HEK293 (cell line): ENCODE results near the gene MBNL2.

Experiments used
- CTCF ChIA-PET: fragments of 350-600 bp; formaldehyde crosslinking; extraction: SDS; loops from one replicate; lab custom pipeline; 2021; ENCODE audit warnings: antibody characterized with exemption; lab: Yijun Ruan, JAX
- POLR2A ChIA-PET: fragments of 300-600 bp; formaldehyde crosslinking; extraction: SDS; loops from one replicate; lab custom pipeline; 2020; ENCODE audit warnings: antibody characterized with exemption, inconsistent platforms; lab: Yijun Ruan, JAX
- H3K27ac ChIP-seq: fragments of 200-500 bp; sonication (Bioruptor generic); 2 replicates; pipeline ENCODE4 v1.5.1; 2014; ENCODE audit warnings: low read depth, low read length, control low read depth, inconsistent platforms; ENCODE audit errors: extremely low read depth
- H3K36me3 ChIP-seq, 2 experiments: fragments of 200-500 bp in 1 of 2; sonication (Bioruptor generic) in 1 of 2; 1 replicate in 1 of 2; 2 replicates in 1 of 2; pipeline ENCODE4 v1.5.1; 2014 to 2017; ENCODE audit warnings: inconsistent platforms in 2 of 2, low read length in 2 of 2; ENCODE audit not compliant: control insufficient read depth in 2 of 2, insufficient read depth in 1 of 2
- H3K4me1 ChIP-seq: fragments of 200-500 bp; sonication (Bioruptor generic); 2 replicates; pipeline ENCODE4 v1.5.1; 2014; ENCODE audit warnings: mild to moderate bottlenecking, low read length, inconsistent platforms; ENCODE audit not compliant: control insufficient read depth, insufficient read depth
- H3K4me3 ChIP-seq: 2 replicates; pipeline ENCODE4 v1.5.1; 2011; ENCODE audit warnings: low read depth, mild to moderate bottlenecking, control low read depth, low read length, moderate library complexity
- H3K9me3 ChIP-seq: fragments of 200-500 bp; sonication (Bioruptor generic); 2 replicates; pipeline ENCODE4 v1.5.1; 2014; ENCODE audit warnings: low read depth, low read length, inconsistent platforms; ENCODE audit not compliant: control insufficient read depth, insufficient read depth
- FEZF1 ChIP-seq: fragments of 450-650 bp; formaldehyde crosslinking; IDR thresholded peaks from 2 replicates; pipeline ENCODE4 v1.5.1; 2016; ENCODE audit warnings: missing biosample characterization, missing genetic modification characterization
- GLI2 ChIP-seq: fragments of 450-650 bp; formaldehyde crosslinking; IDR thresholded peaks from 2 replicates; pipeline ENCODE4; 2017; ENCODE audit warnings: missing biosample characterization, missing genetic modification characterization, low read depth, borderline replicate concordance
- HOXA7 ChIP-seq: sonication (generic); formaldehyde crosslinking; IDR thresholded peaks from 2 replicates; pipeline ENCODE4 v1.8.1; 2022; ENCODE audit warnings: missing genetic modification reagents, borderline replicate concordance
- PRDM1 ChIP-seq: fragments of 450-650 bp; formaldehyde crosslinking; IDR thresholded peaks from 2 replicates; pipeline ENCODE4; 2016; ENCODE audit warnings: missing biosample characterization, missing genetic modification characterization
- YY2 ChIP-seq: fragments of 450-650 bp; formaldehyde crosslinking; IDR thresholded peaks from 2 replicates; pipeline ENCODE4 v1.5.1; 2016; ENCODE audit warnings: missing biosample characterization, missing genetic modification characterization
- ZBTB17 ChIP-seq: fragments of 450-650 bp; formaldehyde crosslinking; IDR thresholded peaks from 2 replicates; pipeline ENCODE4 v1.5.1; 2016; ENCODE audit warnings: missing biosample characterization, missing genetic modification characterization
- ZBTB7A ChIP-seq: fragments of 450-650 bp; formaldehyde crosslinking; IDR thresholded peaks from 2 replicates; pipeline ENCODE4 v1.5.1; 2016; ENCODE audit warnings: low read depth, missing biosample characterization, missing genetic modification characterization
- ZIC2 ChIP-seq: fragments of 450-650 bp; formaldehyde crosslinking; IDR thresholded peaks from 2 replicates; pipeline ENCODE4 v1.5.1; 2016; ENCODE audit warnings: missing biosample characterization, missing genetic modification characterization
- ZNF114 ChIP-seq: fragments of 450-650 bp; formaldehyde crosslinking; IDR thresholded peaks from 2 replicates; pipeline ENCODE4 v1.5.0; 2017; ENCODE audit warnings: missing biosample characterization, missing genetic modification characterization
- ZNF121 ChIP-seq: fragments of 450-650 bp; formaldehyde crosslinking; IDR thresholded peaks from 2 replicates; pipeline ENCODE4 v1.5.1; 2016; ENCODE audit warnings: missing biosample characterization, missing genetic modification characterization
- ZNF174 ChIP-seq: fragments of 450-650 bp; formaldehyde crosslinking; IDR thresholded peaks from 2 replicates; pipeline ENCODE4 v1.5.0; 2017; ENCODE audit warnings: missing biosample characterization, mild to moderate bottlenecking, missing genetic modification characterization
- ZNF211 ChIP-seq: fragments of 450-650 bp; formaldehyde crosslinking; IDR thresholded peaks from 2 replicates; pipeline ENCODE4 v1.5.1; 2016; ENCODE audit warnings: low read depth, missing biosample characterization, missing genetic modification characterization
- ZNF23 ChIP-seq: fragments of 450-650 bp; formaldehyde crosslinking; IDR thresholded peaks from 2 replicates; pipeline ENCODE4 v1.5.1; 2016; ENCODE audit warnings: missing biosample characterization, missing genetic modification characterization, borderline replicate concordance
- ZNF24 ChIP-seq: fragments of 450-650 bp; formaldehyde crosslinking; IDR thresholded peaks from 2 replicates; pipeline ENCODE4 v1.5.1; 2016; ENCODE audit warnings: missing biosample characterization, missing genetic modification characterization
- ZNF394 ChIP-seq: fragments of 450-650 bp; formaldehyde crosslinking; IDR thresholded peaks from 2 replicates; pipeline ENCODE4 v1.5.1; 2016; ENCODE audit warnings: missing biosample characterization, missing genetic modification characterization, mild to moderate bottlenecking, moderate library complexity, borderline replicate concordance
- ZNF473 ChIP-seq: fragments of 450-650 bp; formaldehyde crosslinking; IDR thresholded peaks from 2 replicates; pipeline ENCODE4 v1.5.1; 2017; ENCODE audit warnings: missing biosample characterization, missing genetic modification characterization
- ZNF48 ChIP-seq: fragments of 450-650 bp; formaldehyde crosslinking; IDR thresholded peaks from 2 replicates; pipeline ENCODE4 v1.5.1; 2016; ENCODE audit warnings: missing biosample characterization, missing genetic modification characterization
- ZNF561 ChIP-seq: fragments of 450-650 bp; IDR thresholded peaks from 2 replicates; pipeline ENCODE4 v1.5.1; 2018; ENCODE audit warnings: missing biosample characterization, missing genetic modification characterization, borderline replicate concordance
- ZNF596 ChIP-seq: fragments of 450-650 bp; IDR thresholded peaks from 2 replicates; pipeline ENCODE4 v1.5.0; 2018; ENCODE audit warnings: missing biosample characterization, mild to moderate bottlenecking, missing genetic modification characterization, moderate library complexity
- ZNF658 ChIP-seq: fragments of 450-650 bp; formaldehyde crosslinking; IDR thresholded peaks from 2 replicates; pipeline ENCODE4; 2016; ENCODE audit warnings: missing biosample characterization, missing genetic modification characterization
- ZNF701 ChIP-seq: fragments of 450-650 bp; formaldehyde crosslinking; IDR thresholded peaks from 2 replicates; pipeline ENCODE4 v1.5.1; 2016; ENCODE audit warnings: missing biosample characterization, missing genetic modification characterization
- ZNF768 ChIP-seq: fragments of 450-650 bp; formaldehyde crosslinking; IDR thresholded peaks from 2 replicates; pipeline ENCODE4 v1.5.1; 2018; ENCODE audit warnings: missing biosample characterization, mild to moderate bottlenecking, missing genetic modification characterization
- ZNF777 ChIP-seq: fragments of 450-650 bp; formaldehyde crosslinking; IDR thresholded peaks from 2 replicates; pipeline ENCODE4 v1.5.1; 2017; ENCODE audit warnings: missing biosample characterization, missing genetic modification characterization, borderline replicate concordance
- ZNF792 ChIP-seq: fragments of 450-650 bp; formaldehyde crosslinking; IDR thresholded peaks from 2 replicates; pipeline ENCODE4 v1.5.1; 2016; ENCODE audit warnings: missing biosample characterization, missing genetic modification characterization
- TF ChIP-seq, protein P1 (sequence below): fragments of 450-650 bp; formaldehyde crosslinking; IDR thresholded peaks from 2 replicates; pipeline ENCODE4 v1.5.1; 2017; ENCODE audit warnings: missing biosample characterization, missing genetic modification characterization
- TF ChIP-seq, protein P2 (sequence below): fragments of 450-650 bp; formaldehyde crosslinking; IDR thresholded peaks from 2 replicates; pipeline ENCODE4 v1.5.1; 2016; ENCODE audit warnings: missing biosample characterization, missing genetic modification characterization, low read depth
- TF ChIP-seq, protein P3 (sequence below): fragments of 450-650 bp; formaldehyde crosslinking; IDR thresholded peaks from 2 replicates; pipeline ENCODE4 v1.5.1; 2017; ENCODE audit warnings: missing biosample characterization, missing genetic modification characterization
- TF ChIP-seq, protein P4 (sequence below): fragments of 450-650 bp; formaldehyde crosslinking; IDR thresholded peaks from 2 replicates; pipeline ENCODE4 v1.5.1; 2016; ENCODE audit warnings: missing biosample characterization, missing genetic modification characterization

MBNL2 gene

DNA sequence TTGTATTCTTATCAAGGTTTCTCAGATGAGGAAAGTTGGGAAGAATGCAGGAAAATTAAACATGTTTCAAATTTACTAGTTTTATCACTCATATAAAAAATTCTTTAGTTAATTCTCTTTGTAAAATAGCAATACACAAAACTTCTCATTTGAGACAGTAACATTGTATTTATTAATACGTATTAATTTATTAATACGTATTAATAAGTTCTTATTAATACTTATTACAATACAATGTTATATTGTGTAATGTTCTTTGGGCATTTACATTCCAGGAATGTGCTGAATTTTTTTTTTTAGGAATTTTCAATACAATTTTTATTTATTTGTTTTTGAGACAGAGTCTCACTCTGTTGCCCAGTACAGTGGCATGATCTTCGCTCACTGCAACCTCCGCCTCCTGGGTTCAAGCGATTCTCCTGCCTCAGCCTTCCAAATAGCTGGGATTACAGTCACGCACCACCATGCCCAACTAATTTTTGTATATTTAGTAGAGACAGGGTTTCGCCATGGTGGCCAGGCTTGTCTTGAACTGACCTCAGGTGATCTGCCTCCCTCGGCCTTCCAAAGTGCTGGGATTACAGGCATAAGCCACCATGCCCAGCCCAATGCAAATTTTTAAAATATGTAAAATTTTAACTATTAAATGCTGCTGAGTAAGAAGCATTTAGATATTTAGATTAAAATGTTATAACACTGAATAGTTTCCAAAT lies 31.6 kb downstream of the MBNL2 start:
- ChIA-PET POLR2A (no interaction called here), CTCF (interaction anchor here (0.6 kb wide), 1 partner anchor 1490 kb away, joined by 3 read pairs; no protein-coding TSS in a partner anchor)
- Histone ChIP-seq H3K27ac (no peak overlapping the region), H3K4me1 (peaks cover 49% of the 10 kb centered on the region), H3K36me3 (no peaks in the 10 kb centered on the region), H3K9me3 (no peaks in the 10 kb centered on the region), H3K4me3 (no peak overlapping the region)
- TF ChIP-seq ZIC2 (tag by site-specific recombination) = no peak
- TF ChIP-seq ZNF121 (tag by site-specific recombination) = peak; percentile 67; the same call in 1 of the 2 replicates

DNA sequence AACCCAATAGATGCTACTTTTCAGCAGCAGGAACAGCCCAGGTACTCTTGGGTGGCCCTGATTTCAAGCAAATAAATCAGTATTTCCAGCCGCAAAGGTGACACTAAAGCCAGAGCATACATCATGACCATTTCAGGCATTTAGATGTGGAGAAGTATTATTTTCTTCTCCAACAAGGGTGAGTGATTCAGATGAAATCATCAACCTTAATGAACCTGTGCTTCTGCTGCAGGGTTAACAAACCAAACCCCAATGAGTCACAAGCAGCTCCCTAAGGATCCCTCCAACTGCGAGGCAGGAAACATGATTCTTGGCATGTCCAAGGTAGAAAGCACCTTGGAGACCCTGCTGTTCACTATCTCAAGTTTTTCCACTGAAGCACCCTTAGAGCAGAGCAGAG lies 32.7 kb downstream of the MBNL2 start:
- Histone ChIP-seq H3K4me3 (no peak overlapping the region), H3K4me1 (peaks cover 48% of the 10 kb centered on the region), H3K27ac (peak overlapping the region; percentile 72), H3K36me3 (no peaks in the 10 kb centered on the region), H3K9me3 (no peaks in the 10 kb centered on the region)
- ChIA-PET CTCF (interaction anchor here (1.2 kb wide), 1 partner anchor 76 kb away, joined by 3 read pairs; no protein-coding TSS in a partner anchor), POLR2A (interaction anchor here (0.7 kb wide), 1 partner anchor 22 kb away, joined by 6 read pairs; no protein-coding TSS in a partner anchor)
- TF ChIP-seq, protein P1, sequence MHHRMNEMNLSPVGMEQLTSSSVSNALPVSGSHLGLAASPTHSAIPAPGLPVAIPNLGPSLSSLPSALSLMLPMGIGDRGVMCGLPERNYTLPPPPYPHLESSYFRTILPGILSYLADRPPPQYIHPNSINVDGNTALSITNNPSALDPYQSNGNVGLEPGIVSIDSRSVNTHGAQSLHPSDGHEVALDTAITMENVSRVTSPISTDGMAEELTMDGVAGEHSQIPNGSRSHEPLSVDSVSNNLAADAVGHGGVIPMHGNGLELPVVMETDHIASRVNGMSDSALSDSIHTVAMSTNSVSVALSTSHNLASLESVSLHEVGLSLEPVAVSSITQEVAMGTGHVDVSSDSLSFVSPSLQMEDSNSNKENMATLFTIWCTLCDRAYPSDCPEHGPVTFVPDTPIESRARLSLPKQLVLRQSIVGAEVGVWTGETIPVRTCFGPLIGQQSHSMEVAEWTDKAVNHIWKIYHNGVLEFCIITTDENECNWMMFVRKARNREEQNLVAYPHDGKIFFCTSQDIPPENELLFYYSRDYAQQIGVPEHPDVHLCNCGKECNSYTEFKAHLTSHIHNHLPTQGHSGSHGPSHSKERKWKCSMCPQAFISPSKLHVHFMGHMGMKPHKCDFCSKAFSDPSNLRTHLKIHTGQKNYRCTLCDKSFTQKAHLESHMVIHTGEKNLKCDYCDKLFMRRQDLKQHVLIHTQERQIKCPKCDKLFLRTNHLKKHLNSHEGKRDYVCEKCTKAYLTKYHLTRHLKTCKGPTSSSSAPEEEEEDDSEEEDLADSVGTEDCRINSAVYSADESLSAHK (tag by site-specific recombination) = no peak; the same call in 1 of the 2 replicates
- TF ChIP-seq ZNF473 (no peak), ZNF777 (tag by site-specific recombination) (no peak), ZNF768 (tag by site-specific recombination) (no peak), GLI2 (tag by site-specific recombination) (peak; percentile 56; the same call in 1 of the 2 replicates), ZBTB7A (no peak), ZBTB17 (tag by site-specific recombination) (peak; percentile 20; the same call in 1 of the 2 replicates), HOXA7 (CRISPR knock-in tag) (no peak), ZNF394 (tag by site-specific recombination) (peak; percentile 75), ZNF561 (tag by site-specific recombination) (no peak), ZNF658 (no peak), YY2 (tag by site-specific recombination) (no peak), ZNF174 (tag by site-specific recombination) (no peak), ZNF114 (tag by site-specific recombination) (no peak), ZIC2 (tag by site-specific recombination) (peak; percentile 71), ZNF211 (tag by site-specific recombination) (no peak), ZNF596 (tag by site-specific recombination) (no peak), ZNF792 (tag by site-specific recombination) (no peak), ZNF23 (no peak), FEZF1 (tag by site-specific recombination) (peak; percentile 79), PRDM1 (peak; percentile 31; the same call in 1 of the 2 replicates), ZNF701 (tag by site-specific recombination) (no peak), ZNF48 (tag by site-specific recombination) (no peak), ZNF24 (tag by site-specific recombination) (peak; percentile 85)
- TF ChIP-seq, protein P2, sequence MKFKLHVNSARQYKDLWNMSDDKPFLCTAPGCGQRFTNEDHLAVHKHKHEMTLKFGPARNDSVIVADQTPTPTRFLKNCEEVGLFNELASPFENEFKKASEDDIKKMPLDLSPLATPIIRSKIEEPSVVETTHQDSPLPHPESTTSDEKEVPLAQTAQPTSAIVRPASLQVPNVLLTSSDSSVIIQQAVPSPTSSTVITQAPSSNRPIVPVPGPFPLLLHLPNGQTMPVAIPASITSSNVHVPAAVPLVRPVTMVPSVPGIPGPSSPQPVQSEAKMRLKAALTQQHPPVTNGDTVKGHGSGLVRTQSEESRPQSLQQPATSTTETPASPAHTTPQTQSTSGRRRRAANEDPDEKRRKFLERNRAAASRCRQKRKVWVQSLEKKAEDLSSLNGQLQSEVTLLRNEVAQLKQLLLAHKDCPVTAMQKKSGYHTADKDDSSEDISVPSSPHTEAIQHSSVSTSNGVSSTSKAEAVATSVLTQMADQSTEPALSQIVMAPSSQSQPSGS = no peak
- TF ChIP-seq, protein P3, sequence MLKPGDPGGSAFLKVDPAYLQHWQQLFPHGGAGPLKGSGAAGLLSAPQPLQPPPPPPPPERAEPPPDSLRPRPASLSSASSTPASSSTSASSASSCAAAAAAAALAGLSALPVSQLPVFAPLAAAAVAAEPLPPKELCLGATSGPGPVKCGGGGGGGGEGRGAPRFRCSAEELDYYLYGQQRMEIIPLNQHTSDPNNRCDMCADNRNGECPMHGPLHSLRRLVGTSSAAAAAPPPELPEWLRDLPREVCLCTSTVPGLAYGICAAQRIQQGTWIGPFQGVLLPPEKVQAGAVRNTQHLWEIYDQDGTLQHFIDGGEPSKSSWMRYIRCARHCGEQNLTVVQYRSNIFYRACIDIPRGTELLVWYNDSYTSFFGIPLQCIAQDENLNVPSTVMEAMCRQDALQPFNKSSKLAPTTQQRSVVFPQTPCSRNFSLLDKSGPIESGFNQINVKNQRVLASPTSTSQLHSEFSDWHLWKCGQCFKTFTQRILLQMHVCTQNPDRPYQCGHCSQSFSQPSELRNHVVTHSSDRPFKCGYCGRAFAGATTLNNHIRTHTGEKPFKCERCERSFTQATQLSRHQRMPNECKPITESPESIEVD (tag by site-specific recombination) = peak; percentile 67; the same call in 1 of the 2 replicates
- TF ChIP-seq, protein P4, sequence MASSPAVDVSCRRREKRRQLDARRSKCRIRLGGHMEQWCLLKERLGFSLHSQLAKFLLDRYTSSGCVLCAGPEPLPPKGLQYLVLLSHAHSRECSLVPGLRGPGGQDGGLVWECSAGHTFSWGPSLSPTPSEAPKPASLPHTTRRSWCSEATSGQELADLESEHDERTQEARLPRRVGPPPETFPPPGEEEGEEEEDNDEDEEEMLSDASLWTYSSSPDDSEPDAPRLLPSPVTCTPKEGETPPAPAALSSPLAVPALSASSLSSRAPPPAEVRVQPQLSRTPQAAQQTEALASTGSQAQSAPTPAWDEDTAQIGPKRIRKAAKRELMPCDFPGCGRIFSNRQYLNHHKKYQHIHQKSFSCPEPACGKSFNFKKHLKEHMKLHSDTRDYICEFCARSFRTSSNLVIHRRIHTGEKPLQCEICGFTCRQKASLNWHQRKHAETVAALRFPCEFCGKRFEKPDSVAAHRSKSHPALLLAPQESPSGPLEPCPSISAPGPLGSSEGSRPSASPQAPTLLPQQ (tag by site-specific recombination) = no peak
